ENCODE results near the gene LCORL. TPM values are rescaled to one million over a fixed set of nuclear protein-coding genes. Genes with fewer than 3 reads are reported as not detected.

LCORL gene
- total RNA-seq, 1 donor from 2014 or later, result 1.4 TPM

- H3K36me3 ChIP-seq, result peaks cover 0 to 8% of the 10 kb centered on the region in 2 donors
- H3K27me3 ChIP-seq, result no peaks in the 10 kb centered on the region
- DNase-seq (ENCODE audit: low spot score in 2 of 2), result no peak
- no peaks in the 10 kb centered on the region for H3K9me3 ChIP-seq
- no peak overlapping the region for H3K27ac ChIP-seq
- no peak overlapping the region for H3K4me3 ChIP-seq
- no peak for TF ChIP-seq CTCF (IDR thresholded peaks at IDR 0.05)
- intact Hi-C loops (cut with DNase I), result no loop called here
- no peaks in the 10 kb centered on the region for H3K4me1 ChIP-seq
Measured at GRCh38 chr4:17911608-17912007, 109.9 kb downstream of the LCORL start.

- Histone ChIP-seq H3K27ac (no peak overlapping the region), H3K9me3 (no peaks in the 10 kb centered on the region), H3K4me3 (no peak overlapping the region), H3K4me1 (no peaks in the 10 kb centered on the region), H3K27me3 (no peaks in the 10 kb centered on the region), H3K36me3 (peaks cover 0 to 6% of the 10 kb centered on the region in 2 donors)
- intact Hi-C loops (cut with DNase I), result no loop called here
- TF ChIP-seq CTCF (IDR thresholded peaks at IDR 0.05), result no peak
- no peak for DNase-seq (ENCODE audit: low spot score in 2 of 2)
Measured at GRCh38 chr4:17898553-17899055, 123.0 kb downstream of the LCORL start.

GRCh38 chr4:17895481-17895880 is 126.1 kb downstream of the LCORL start:
- no peak for DNase-seq (ENCODE audit: low spot score in 2 of 2)
- Histone ChIP-seq H3K9me3 (no peaks in the 10 kb centered on the region), H3K4me3 (no peak overlapping the region), H3K4me1 (no peaks in the 10 kb centered on the region), H3K27ac (no peak overlapping the region), H3K27me3 (no peaks in the 10 kb centered on the region), H3K36me3 (peaks cover 0 to 6% of the 10 kb centered on the region in 2 donors)
- intact Hi-C loops (cut with DNase I), result no loop called here
- no peak for TF ChIP-seq CTCF (IDR thresholded peaks at IDR 0.05)

GRCh38 chr4:17894421-17894820 is 127.1 kb downstream of the LCORL start:
- no peak for TF ChIP-seq CTCF (IDR thresholded peaks at IDR 0.05)
- no peak overlapping the region for H3K4me3 ChIP-seq
- no peak overlapping the region for H3K27ac ChIP-seq
- no peaks in the 10 kb centered on the region for H3K4me1 ChIP-seq
- peaks cover 0 to 6% of the 10 kb centered on the region in 2 donors for H3K36me3 ChIP-seq
- no peaks in the 10 kb centered on the region for H3K9me3 ChIP-seq
- DNase-seq (ENCODE audit: low spot score in 2 of 2), result no peak
- H3K27me3 ChIP-seq, result no peaks in the 10 kb centered on the region
- intact Hi-C loops (cut with DNase I), result no loop called here

GRCh38 chr4:17889692-17890091 is 131.9 kb downstream of the LCORL start:
- Histone ChIP-seq H3K36me3 (peaks cover 0 to 3% of the 10 kb centered on the region in 2 donors), H3K4me1 (no peaks in the 10 kb centered on the region), H3K4me3 (no peak overlapping the region), H3K9me3 (no peaks in the 10 kb centered on the region), H3K27me3 (no peaks in the 10 kb centered on the region), H3K27ac (no peak overlapping the region)
- no peak for DNase-seq (ENCODE audit: low spot score in 2 of 2)
- no peak for TF ChIP-seq CTCF (IDR thresholded peaks at IDR 0.05)
- intact Hi-C loops (cut with DNase I), result no loop called here

GRCh38 chr4:17884511-17884910 is 137.0 kb downstream of the LCORL start:
- no peak for TF ChIP-seq CTCF (IDR thresholded peaks at IDR 0.05)
- intact Hi-C loops (cut with DNase I), result no loop called here
- peaks cover 0 to 8% of the 10 kb centered on the region in 2 donors for H3K36me3 ChIP-seq

More at GRCh38 chr4:17884511-17884910, 137.0 kb downstream of the LCORL start:
- H3K27me3 ChIP-seq, result no peaks in the 10 kb centered on the region
- no peak for DNase-seq (ENCODE audit: low spot score in 2 of 2)
- no peaks in the 10 kb centered on the region for H3K4me1 ChIP-seq
- no peak overlapping the region for H3K27ac ChIP-seq
- no peak overlapping the region for H3K4me3 ChIP-seq
- H3K9me3 ChIP-seq, result no peaks in the 10 kb centered on the region
